Suprapubic skin (tissue), 4 donors: ENCODE data around the gene ALMS1.
"Not testable (repeated sequence)": the region's sequence is repeated elsewhere in the genome, so short reads cannot be mapped to it uniquely, and the experiment has no call there.

Experiments used
- CTCF ChIP-seq, 2 donors: fragments of 200-600 bp in 1 of 2; fragments of 450-650 bp in 1 of 2; sonication (generic) in 1 of 2; IDR thresholded peaks; one replicate each; pipeline ENCODE4 v1.5.1; 2016 to 2019; ENCODE audit warnings: antibody characterized with exemption in 2 of 2, mild to moderate bottlenecking in 1 of 2, moderate library complexity in 1 of 2
- EP300 ChIP-seq: sonication (generic); formaldehyde crosslinking; IDR thresholded peaks from one replicate; pipeline ENCODE4 v1.6.1; 2017; ENCODE audit warnings: antibody characterized with exemption
- POLR2A ChIP-seq, 2 donors: fragments of 450-650 bp; IDR thresholded peaks; one replicate each; pipeline ENCODE4 v1.6.1; 2017; ENCODE audit warnings: antibody characterized with exemption in 2 of 2, mild to moderate bottlenecking in 2 of 2, moderate library complexity in 2 of 2
- POLR2AphosphoS5 ChIP-seq, 3 donors: sonication (generic); formaldehyde crosslinking; IDR thresholded peaks; one replicate each; pipeline ENCODE4 v1.6.1; 2017; ENCODE audit warnings: antibody characterized with exemption in 3 of 3

- TF ChIP-seq CTCF (IDR thresholded peaks at IDR 0.05); POLR2A (IDR thresholded peaks at IDR 0.05); POLR2AphosphoS5 (IDR thresholded peaks at IDR 0.05); EP300: not testable (repeated sequence)
Observed at GRCh38 chr2:73624625-73625024, 239.0 kb downstream of the ALMS1 start.
